CD8-positive, alpha-beta memory T cell (primary cell): ENCODE measurements around the gene GPR15. TPM values are rescaled to one million over a fixed set of nuclear protein-coding genes. Genes with fewer than 3 reads are reported as not detected.

ENCODE experiments used
- CTCF ChIA-PET: fragments of 350-600 bp; sonication (Branson Sonifier 250); formaldehyde crosslinking; loops from one replicate; lab custom pipeline; 2021; ENCODE audit warnings: antibody characterized with exemption; lab: Charles Lee
- POLR2A ChIA-PET: fragments of 350-600 bp; sonication (Branson Sonifier 250); formaldehyde crosslinking; loops from one replicate; lab custom pipeline; 2021; ENCODE audit warnings: antibody characterized with exemption; lab: Charles Lee
- DNase-seq, 5 donors: peaks; one replicate each; pipeline versions ENCODE4 v3.0.0 to v3.0.0-alpha.2; 2020 to 2022; ENCODE audit warnings: mixed read lengths in 1 of 5
- H3K27ac ChIP-seq: one replicate; pipeline ENCODE4 v1.7.0; 2013; ENCODE audit warnings: low read depth, mild to moderate bottlenecking, low read length, moderate library complexity
- H3K27me3 ChIP-seq: 2 replicates; pipeline ENCODE4 v1.7.0; 2013; ENCODE audit warnings: low read length, mild to moderate bottlenecking; ENCODE audit not compliant: insufficient read depth, poor library complexity, severe bottlenecking
- H3K36me3 ChIP-seq: 2 replicates; pipeline ENCODE4 v1.7.0; 2013; ENCODE audit warnings: mild to moderate bottlenecking, low read length, moderate library complexity; ENCODE audit not compliant: insufficient read depth
- H3K4me1 ChIP-seq: 2 replicates; pipeline ENCODE4 v1.7.0; 2013; ENCODE audit warnings: mild to moderate bottlenecking, low read length, moderate library complexity; ENCODE audit not compliant: insufficient read depth
- H3K4me3 ChIP-seq: 2 replicates; pipeline ENCODE4 v1.7.0; 2013; ENCODE audit warnings: mild to moderate bottlenecking, low read length
- H3K9me3 ChIP-seq: 2 replicates; pipeline ENCODE4 v1.7.0; 2013; ENCODE audit warnings: mild to moderate bottlenecking, low read length
- H3K27ac Mint-ChIP-seq, 8 donors: one replicate each; pipeline ENCODE4 v1.8.0; 2020 to 2021; ENCODE audit warnings: mixed read lengths in 8 of 8, mild to moderate bottlenecking in 6 of 8, inconsistent platforms in 3 of 8, moderate library complexity in 3 of 8
- H3K27me3 Mint-ChIP-seq, 2 donors: one replicate each; pipeline ENCODE4 v1.8.0; 2020 to 2021; ENCODE audit warnings: mixed read lengths in 2 of 2, mild to moderate bottlenecking in 1 of 2, moderate library complexity in 1 of 2
- H3K36me3 Mint-ChIP-seq, 3 donors: one replicate each; pipeline ENCODE4 v1.8.0; 2020 to 2021; ENCODE audit warnings: mixed read lengths in 3 of 3, inconsistent platforms in 1 of 3, mild to moderate bottlenecking in 1 of 3
- H3K4me1 Mint-ChIP-seq, 3 donors: one replicate each; pipeline ENCODE4 v1.8.0; 2020 to 2021; ENCODE audit warnings: mixed read lengths in 3 of 3, inconsistent platforms in 1 of 3, mild to moderate bottlenecking in 1 of 3
- H3K4me3 Mint-ChIP-seq, 7 donors: one replicate each; pipeline ENCODE4 v1.8.0; 2020 to 2021; ENCODE audit warnings: mixed read lengths in 7 of 7, mild to moderate bottlenecking in 6 of 7, moderate library complexity in 4 of 7, inconsistent platforms in 2 of 7
- H3K9me3 Mint-ChIP-seq, 5 donors: one replicate each; pipeline ENCODE4 v1.8.0; 2020 to 2022; ENCODE audit warnings: mixed read lengths in 5 of 5, mild to moderate bottlenecking in 3 of 5, moderate library complexity in 2 of 5, inconsistent platforms in 1 of 5
- polyA plus RNA-seq: library from polyadenylated mRNA; unstranded; fragments of 300-500 nt; fragmentation: Illumina TruSeq; gene quantifications from one replicate; pipeline ENCODE4 v1.2.3, GENCODE V29; 2021
- total RNA-seq, 2 experiments: library from RNA; stranded (reverse); gene quantifications; one replicate each; pipeline ENCODE4 v1.2.3, GENCODE V29; 2021

Gene GPR15
- total and polyA plus RNA-seq, 3 experiments from 2014 or later: 7.7 to 17.0 (median 15.6) TPM

GRCh38 chr3:98564282-98565005, 32.7 kb downstream of the GPR15 start:
- ChIA-PET POLR2A (interaction anchor here (0.6 to 5.9 kb wide), 22 partner anchors 8 to 742 kb away, joined by 3 to 105 read pairs (median 5); partner anchors contain the start of genes CLDND1, CPOX and CRYBG3), CTCF (interaction anchor here (0.8 to 4.0 kb wide), 20 partner anchors 8 to 525 kb away, joined by 3 to 27 read pairs (median 4); partner anchors contain the start of genes CLDND1, CPOX and GPR15)
- H3K27me3 Mint-ChIP-seq: peaks cover 0 to 2% of the 10 kb centered on the region in 2 donors
- no peak overlapping the region for H3K4me3 ChIP-seq
- peak overlapping the region; percentile 93 to 99 (median 97) for H3K27ac Mint-ChIP-seq
- H3K27ac ChIP-seq: peak overlapping the region; percentile 77
- H3K36me3 Mint-ChIP-seq: no peaks in the 10 kb centered on the region
- H3K4me1 ChIP-seq: peaks cover 72% of the 10 kb centered on the region
- H3K4me1 Mint-ChIP-seq: peaks cover 77 to 98% (median 95%) of the 10 kb centered on the region in 3 donors
- no peaks in the 10 kb centered on the region for H3K36me3 ChIP-seq
- DNase-seq: peak; percentile 33 to 84 (median 52)
- H3K27me3 ChIP-seq: no peaks in the 10 kb centered on the region
- H3K9me3 ChIP-seq: no peaks in the 10 kb centered on the region
- peaks cover 0 to 2% (median 0%) of the 10 kb centered on the region in 5 donors for H3K9me3 Mint-ChIP-seq
- H3K4me3 Mint-ChIP-seq: peak overlapping the region; percentile 61 to 86 (median 80)

GRCh38 chr3:98565237-98565643, 33.5 kb downstream of the GPR15 start:
- H3K4me1 Mint-ChIP-seq: peaks cover 79 to 97% (median 94%) of the 10 kb centered on the region in 3 donors
- POLR2A ChIA-PET: interaction anchor here (0.7 to 5.9 kb wide), 13 partner anchors 8 to 743 kb away, joined by 3 to 105 read pairs (median 4); partner anchors contain the start of genes CLDND1, CPOX and CRYBG3
- H3K27me3 ChIP-seq: no peaks in the 10 kb centered on the region
- peaks cover 0 to 2% (median 0%) of the 10 kb centered on the region in 5 donors for H3K9me3 Mint-ChIP-seq
- H3K36me3 ChIP-seq: no peaks in the 10 kb centered on the region
- no peaks in the 10 kb centered on the region for H3K9me3 ChIP-seq
- H3K4me1 ChIP-seq: peaks cover 72% of the 10 kb centered on the region
- CTCF ChIA-PET: interaction anchor here (0.9 to 4.0 kb wide), 14 partner anchors 8 to 526 kb away, joined by 3 to 27 read pairs (median 6); partner anchors contain the start of genes CLDND1, CPOX and GPR15
- DNase-seq: no peak
- peaks cover 0 to 1% (median 0%) of the 10 kb centered on the region in 3 donors for H3K36me3 Mint-ChIP-seq
- peak overlapping the region; percentile 5 for H3K4me3 ChIP-seq
- peak overlapping the region; percentile 13 to 80 (median 68) for H3K4me3 Mint-ChIP-seq
- peak overlapping the region; percentile 77 for H3K27ac ChIP-seq
- peak overlapping the region; percentile 93 to 99 (median 97) for H3K27ac Mint-ChIP-seq
- H3K27me3 Mint-ChIP-seq: peaks cover 0 to 2% of the 10 kb centered on the region in 2 donors

- Histone ChIP-seq H3K4me3 (no peak overlapping the region), H3K27ac (no peak overlapping the region), H3K27me3 (no peaks in the 10 kb centered on the region), H3K9me3 (no peaks in the 10 kb centered on the region), H3K36me3 (no peaks in the 10 kb centered on the region), H3K4me1 (peaks cover 70% of the 10 kb centered on the region)
- peaks cover 0 to 2% (median 0%) of the 10 kb centered on the region in 5 donors for H3K9me3 Mint-ChIP-seq
- H3K4me1 Mint-ChIP-seq: peaks cover 77 to 93% (median 92%) of the 10 kb centered on the region in 3 donors
- peak overlapping the region; percentile 5 to 80 (median 68) for H3K4me3 Mint-ChIP-seq
- peak overlapping the region; percentile 93 to 99 (median 97) for H3K27ac Mint-ChIP-seq
- peaks cover 0 to 1% (median 0%) of the 10 kb centered on the region in 3 donors for H3K36me3 Mint-ChIP-seq
- CTCF ChIA-PET: interaction anchor here (1.0 to 3.6 kb wide), 9 partner anchors 7 to 57 kb away, joined by 3 to 27 read pairs (median 6); partner anchors contain the start of genes CPOX and GPR15
- peaks cover 0 to 2% of the 10 kb centered on the region in 2 donors for H3K27me3 Mint-ChIP-seq
- POLR2A ChIA-PET: interaction anchor here (0.6 to 5.9 kb wide), 9 partner anchors 10 to 1253 kb away, joined by 3 to 105 read pairs (median 3); partner anchors contain the start of genes CLDND1 and CPOX
- no peak for DNase-seq
Observed at GRCh38 chr3:98565843-98566242, 34.1 kb downstream of the GPR15 start.

- H3K4me1 ChIP-seq: peaks cover 56% of the 10 kb centered on the region
- ChIA-PET POLR2A (interaction anchor here (2.5 to 5.9 kb wide), 2 partner anchors 11 to 46 kb away, joined by 17 to 66 read pairs; partner anchors contain the start of gene CLDND1), CTCF (interaction anchor here (1.5 kb wide), 1 partner anchor 45 kb away, joined by 6 read pairs; the partner anchor contains the start of gene CLDND1)
- peaks cover 0 to 2% of the 10 kb centered on the region in 2 donors for H3K27me3 Mint-ChIP-seq
- DNase-seq: peak in 2 of 5 donors; percentile 7 to 47
- H3K4me1 Mint-ChIP-seq: peaks cover 68 to 89% (median 84%) of the 10 kb centered on the region in 3 donors
- no peaks in the 10 kb centered on the region for H3K27me3 ChIP-seq
- no peak overlapping the region for H3K27ac ChIP-seq
- no peak overlapping the region for H3K4me3 ChIP-seq
- peak overlapping the region in 6 of 7 donors; percentile 27 to 76 (median 61) for H3K4me3 Mint-ChIP-seq
- peak overlapping the region; percentile 86 to 98 (median 92) for H3K27ac Mint-ChIP-seq
- H3K9me3 ChIP-seq: no peaks in the 10 kb centered on the region
- H3K36me3 ChIP-seq: no peaks in the 10 kb centered on the region
- H3K36me3 Mint-ChIP-seq: peaks cover 0 to 1% (median 0%) of the 10 kb centered on the region in 3 donors
- H3K9me3 Mint-ChIP-seq: peaks cover 0 to 2% (median 0%) of the 10 kb centered on the region in 5 donors
Observed at GRCh38 chr3:98567666-98568270, 36.0 kb downstream of the GPR15 start.

GRCh38 chr3:98568402-98568801, 36.6 kb downstream of the GPR15 start:
- Histone ChIP-seq H3K27ac (no peak overlapping the region), H3K4me1 (peaks cover 49% of the 10 kb centered on the region), H3K9me3 (no peaks in the 10 kb centered on the region), H3K36me3 (no peaks in the 10 kb centered on the region), H3K27me3 (no peaks in the 10 kb centered on the region), H3K4me3 (no peak overlapping the region)
- H3K4me1 Mint-ChIP-seq: peaks cover 67 to 89% (median 84%) of the 10 kb centered on the region in 3 donors
- peak overlapping the region; percentile 63 to 98 (median 90) for H3K27ac Mint-ChIP-seq
- ChIA-PET POLR2A (interaction anchor here (2.5 to 5.9 kb wide), 2 partner anchors 12 to 47 kb away, joined by 17 to 66 read pairs; partner anchors contain the start of gene CLDND1), CTCF (no interaction called here)
- H3K36me3 Mint-ChIP-seq: peaks cover 0 to 1% (median 0%) of the 10 kb centered on the region in 3 donors
- H3K4me3 Mint-ChIP-seq: peak overlapping the region in 6 of 7 donors; percentile 33 to 76 (median 71)
- DNase-seq: no peak
- peaks cover 0 to 2% of the 10 kb centered on the region in 2 donors for H3K27me3 Mint-ChIP-seq
- peaks cover 0 to 2% (median 0%) of the 10 kb centered on the region in 5 donors for H3K9me3 Mint-ChIP-seq

GRCh38 chr3:98573181-98573728, 41.5 kb downstream of the GPR15 start:
- H3K27me3 Mint-ChIP-seq: no peaks in the 10 kb centered on the region
- H3K27ac Mint-ChIP-seq: peak overlapping the region; percentile 47 to 95 (median 80)
- H3K9me3 Mint-ChIP-seq: peaks cover 0 to 2% (median 0%) of the 10 kb centered on the region in 5 donors
- Histone ChIP-seq H3K9me3 (no peaks in the 10 kb centered on the region), H3K27me3 (no peaks in the 10 kb centered on the region), H3K36me3 (peaks cover 9% of the 10 kb centered on the region), H3K4me1 (peaks cover 2% of the 10 kb centered on the region), H3K27ac (no peak overlapping the region), H3K4me3 (no peak overlapping the region)
- peak in 1 of 5 donors; percentile 37 for DNase-seq
- ChIA-PET CTCF (interaction anchor here (0.8 to 3.6 kb wide), 20 partner anchors 9 to 534 kb away, joined by 3 to 35 read pairs (median 4); partner anchors contain the start of genes CLDND1 and CPOX), POLR2A (interaction anchor here (0.9 to 3.6 kb wide), 7 partner anchors 8 to 60 kb away, joined by 3 to 17 read pairs (median 5); partner anchors contain the start of gene CLDND1)
- H3K4me1 Mint-ChIP-seq: peaks cover 31 to 63% (median 56%) of the 10 kb centered on the region in 3 donors
- peaks cover 0 to 29% (median 11%) of the 10 kb centered on the region in 3 donors for H3K36me3 Mint-ChIP-seq
- H3K4me3 Mint-ChIP-seq: peak overlapping the region in 5 of 7 donors; percentile 19 to 67 (median 54)
